Measurements from ENCODE around the gene EZH2.

EZH2 gene

GRCh38 chr7:148825338-148825737 lies 58.8 kb downstream of the EZH2 start:
- no CpG with 5 or more reads among the region's 5 CpGs for WGBS (ENCODE audit: extremely low coverage, insufficient coverage, insufficient read length)
- Histone ChIP-seq H3K4ac (ENCODE audit: low read depth, low read length) (no peak overlapping the region), H3K9ac (ENCODE audit: low read length) (no peak overlapping the region), H2BK12ac (ENCODE audit: low read length) (no peak overlapping the region), H3K4me3 (ENCODE audit: low read depth, low read length) (no peak overlapping the region), H4K8ac (ENCODE audit: low read depth, low read length) (no peak overlapping the region), H3K79me2 (ENCODE audit: control insufficient read depth, insufficient read depth, low read length, poor library complexity) (no peaks in the 10 kb centered on the region), H3K27ac (ENCODE audit: low read depth, low read length) (no peak overlapping the region), H4K12ac (ENCODE audit: low read depth, low read length) (no peak overlapping the region), H3K79me1 (ENCODE audit: low read length) (no peaks in the 10 kb centered on the region), H3K9me3 (ENCODE audit: insufficient read depth, low read depth, low read length) (no peaks in the 10 kb centered on the region), H3K14ac (ENCODE audit: low read length) (no peak overlapping the region), H2AFZ (ENCODE audit: insufficient read depth, low read length, poor library complexity) (no peak overlapping the region), H3K23ac (ENCODE audit: low read length) (no peak overlapping the region), H2AK5ac (ENCODE audit: low read length) (no peak overlapping the region), H3K18ac (ENCODE audit: low read length) (no peak overlapping the region), H3K4me2 (ENCODE audit: low read length) (no peak overlapping the region), H2BK5ac (ENCODE audit: low read depth, low read length, poor library complexity) (no peak overlapping the region), H3K36me3 (ENCODE audit: control insufficient read depth in 1 of 2, insufficient read depth in 2 of 2, low read length in 2 of 2) (peaks cover 4 to 6% of the 10 kb centered on the region in 2 experiments), H4K91ac (ENCODE audit: low read depth, low read length) (no peak overlapping the region), H3K4me1 (ENCODE audit: control insufficient read depth in 1 of 2, insufficient read depth in 2 of 2, low read length in 2 of 2) (no peaks in the 10 kb centered on the region), H2BK120ac (ENCODE audit: insufficient read depth, low read length, poor library complexity) (no peak overlapping the region), H3K27me3 (ENCODE audit: insufficient read depth, low read length) (no peaks in the 10 kb centered on the region)
- no peak for DNase-seq

DNA sequence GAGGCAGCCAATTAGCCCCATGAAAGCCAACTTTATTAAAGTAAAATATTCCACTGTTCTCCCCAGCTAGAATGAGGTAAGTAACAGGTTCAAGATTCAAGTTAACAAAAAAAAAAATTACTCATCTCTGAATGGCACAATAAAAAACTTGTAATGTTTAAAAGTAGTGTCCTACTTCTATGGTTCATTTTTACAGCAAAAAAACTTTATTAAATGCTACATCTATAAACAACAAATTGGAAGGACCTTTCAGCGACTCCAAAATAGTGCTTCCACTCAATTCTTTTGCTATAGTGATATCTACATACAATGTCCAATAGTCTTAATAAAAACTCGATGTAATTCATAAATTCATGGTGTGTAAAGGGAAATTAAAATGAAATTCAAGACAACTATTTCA lies 59.2 kb downstream of the EZH2 start:
- Histone ChIP-seq H2BK12ac (ENCODE audit: low read length) (no peak overlapping the region), H4K91ac (ENCODE audit: low read depth, low read length) (no peak overlapping the region), H4K8ac (ENCODE audit: low read depth, low read length) (no peak overlapping the region), H3K27ac (ENCODE audit: low read depth, low read length) (no peak overlapping the region), H3K9ac (ENCODE audit: low read length) (no peak overlapping the region), H2BK5ac (ENCODE audit: low read depth, low read length, poor library complexity) (no peak overlapping the region), H3K36me3 (ENCODE audit: control insufficient read depth in 1 of 2, insufficient read depth in 2 of 2, low read length in 2 of 2) (peaks cover 3 to 4% of the 10 kb centered on the region in 2 experiments), H2AFZ (ENCODE audit: insufficient read depth, low read length, poor library complexity) (no peak overlapping the region), H2BK120ac (ENCODE audit: insufficient read depth, low read length, poor library complexity) (no peak overlapping the region), H3K23ac (ENCODE audit: low read length) (no peak overlapping the region), H3K79me2 (ENCODE audit: control insufficient read depth, insufficient read depth, low read length, poor library complexity) (no peaks in the 10 kb centered on the region), H3K4me1 (ENCODE audit: control insufficient read depth in 1 of 2, insufficient read depth in 2 of 2, low read length in 2 of 2) (no peaks in the 10 kb centered on the region), H3K14ac (ENCODE audit: low read length) (no peak overlapping the region), H2AK5ac (ENCODE audit: low read length) (no peak overlapping the region), H3K4ac (ENCODE audit: low read depth, low read length) (no peak overlapping the region), H3K18ac (ENCODE audit: low read length) (no peak overlapping the region), H3K9me3 (ENCODE audit: insufficient read depth, low read depth, low read length) (no peaks in the 10 kb centered on the region), H3K4me2 (ENCODE audit: low read length) (no peak overlapping the region), H4K12ac (ENCODE audit: low read depth, low read length) (no peak overlapping the region), H3K79me1 (ENCODE audit: low read length) (no peaks in the 10 kb centered on the region), H3K4me3 (ENCODE audit: low read depth, low read length) (no peak overlapping the region), H3K27me3 (ENCODE audit: insufficient read depth, low read length) (no peaks in the 10 kb centered on the region)
- no CpG with 5 or more reads among the region's 2 CpGs for whole genome bisulfite sequencing (ENCODE audit: extremely low coverage, insufficient coverage, insufficient read length)
- no peak for DNase-seq

DNA sequence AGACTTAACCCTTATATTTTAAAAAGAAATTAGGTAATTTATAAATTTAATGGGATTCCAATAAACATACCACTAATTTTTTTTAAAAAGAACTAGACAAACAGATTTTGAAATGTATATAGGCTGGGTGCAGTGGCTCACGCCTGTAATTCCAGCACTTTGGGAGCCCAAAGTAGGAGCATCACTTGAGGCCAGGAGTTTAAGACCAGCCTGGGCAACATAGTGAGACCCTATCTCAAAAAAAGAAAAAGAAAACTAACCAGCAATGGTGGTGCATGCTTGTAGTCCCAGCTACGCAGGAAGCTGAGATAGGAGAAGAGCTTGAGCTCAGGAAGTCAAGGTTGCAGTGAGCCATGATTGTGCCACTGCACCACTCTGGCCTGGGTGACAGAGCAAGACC lies 62.7 kb downstream of the EZH2 start:
- Histone ChIP-seq H2AFZ (ENCODE audit: insufficient read depth, low read length, poor library complexity) (no peak overlapping the region), H3K36me3 (ENCODE audit: control insufficient read depth in 1 of 2, insufficient read depth in 2 of 2, low read length in 2 of 2) (peaks cover 4 to 12% of the 10 kb centered on the region in 2 experiments), H3K79me2 (ENCODE audit: control insufficient read depth, insufficient read depth, low read length, poor library complexity) (no peaks in the 10 kb centered on the region), H3K9me3 (ENCODE audit: insufficient read depth, low read depth, low read length) (no peaks in the 10 kb centered on the region), H2BK12ac (ENCODE audit: low read length) (peak overlapping the region; percentile 92), H4K8ac (ENCODE audit: low read depth, low read length) (no peak overlapping the region), H3K4me1 (ENCODE audit: control insufficient read depth in 1 of 2, insufficient read depth in 2 of 2, low read length in 2 of 2) (no peaks in the 10 kb centered on the region), H3K9ac (ENCODE audit: low read length) (no peak overlapping the region), H3K4ac (ENCODE audit: low read depth, low read length) (no peak overlapping the region), H3K79me1 (ENCODE audit: low read length) (no peaks in the 10 kb centered on the region), H2BK5ac (ENCODE audit: low read depth, low read length, poor library complexity) (peak overlapping the region; percentile 68), H2AK5ac (ENCODE audit: low read length) (no peak overlapping the region), H4K91ac (ENCODE audit: low read depth, low read length) (no peak overlapping the region), H3K27ac (ENCODE audit: low read depth, low read length) (no peak overlapping the region), H4K12ac (ENCODE audit: low read depth, low read length) (no peak overlapping the region), H3K14ac (ENCODE audit: low read length) (no peak overlapping the region), H3K18ac (ENCODE audit: low read length) (no peak overlapping the region), H2BK120ac (ENCODE audit: insufficient read depth, low read length, poor library complexity) (no peak overlapping the region), H3K4me3 (ENCODE audit: low read depth, low read length) (no peak overlapping the region), H3K27me3 (ENCODE audit: insufficient read depth, low read length) (no peaks in the 10 kb centered on the region), H3K4me2 (ENCODE audit: low read length) (no peak overlapping the region), H3K23ac (ENCODE audit: low read length) (no peak overlapping the region)
- peak in 1 of 2 donors; percentile 12 for DNase-seq
- no CpG with 5 or more reads among the region's 2 CpGs for WGBS (ENCODE audit: extremely low coverage, insufficient coverage, insufficient read length)

DNA sequence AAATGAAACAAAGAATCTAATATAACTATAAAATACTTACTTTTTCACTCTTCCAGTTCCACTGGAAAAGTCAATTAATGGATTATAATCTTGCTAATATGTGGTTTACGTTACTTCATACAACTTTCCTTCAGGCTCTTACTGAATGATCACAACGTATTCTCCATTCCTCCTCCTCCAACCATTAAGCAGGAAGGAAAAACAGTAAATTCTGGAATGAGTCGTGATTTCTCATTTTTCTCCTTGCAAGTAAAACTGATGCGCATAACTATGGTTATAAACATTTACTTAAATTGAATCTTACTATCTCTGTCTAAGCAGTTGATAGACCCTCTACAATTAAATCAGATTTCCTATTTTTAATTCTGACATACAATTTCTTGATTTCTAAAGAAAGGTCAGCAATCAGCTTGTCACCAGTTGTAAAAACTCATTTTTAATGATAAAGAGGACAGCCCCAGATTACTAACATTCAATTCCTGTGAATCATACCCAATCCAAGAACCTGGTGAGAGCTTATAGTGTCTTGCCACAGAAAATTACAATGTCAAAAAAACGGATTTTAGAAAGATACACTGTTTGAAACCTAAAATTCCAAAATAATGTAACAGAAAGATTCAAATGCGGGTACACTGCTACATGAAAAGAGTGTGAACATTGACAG lies 64.3 kb downstream of the EZH2 start:
- no peaks in the 10 kb centered on the region for H3K27me3 ChIP-seq (ENCODE audit: insufficient read depth, low read length)
- H3K9ac ChIP-seq (ENCODE audit: low read length): no peak overlapping the region
- H3K23ac ChIP-seq (ENCODE audit: low read length): no peak overlapping the region
- H3K9me3 ChIP-seq (ENCODE audit: insufficient read depth, low read depth, low read length): no peaks in the 10 kb centered on the region
- no peak overlapping the region for H4K91ac ChIP-seq (ENCODE audit: low read depth, low read length)
- H3K4me1 ChIP-seq (ENCODE audit: control insufficient read depth in 1 of 2, insufficient read depth in 2 of 2, low read length in 2 of 2): no peaks in the 10 kb centered on the region
- H3K79me1 ChIP-seq (ENCODE audit: low read length): no peaks in the 10 kb centered on the region
- H3K36me3 ChIP-seq (ENCODE audit: control insufficient read depth in 1 of 2, insufficient read depth in 2 of 2, low read length in 2 of 2): peaks cover 5 to 18% of the 10 kb centered on the region in 2 experiments
- no peak overlapping the region for H3K18ac ChIP-seq (ENCODE audit: low read length)
- WGBS (ENCODE audit: extremely low coverage, insufficient coverage, insufficient read length): no CpG with 5 or more reads among the region's 6 CpGs
- no peak overlapping the region for H2BK12ac ChIP-seq (ENCODE audit: low read length)
- H3K79me2 ChIP-seq (ENCODE audit: control insufficient read depth, insufficient read depth, low read length, poor library complexity): no peaks in the 10 kb centered on the region
- no peak overlapping the region for H4K8ac ChIP-seq (ENCODE audit: low read depth, low read length)
- H3K4me3 ChIP-seq (ENCODE audit: low read depth, low read length): no peak overlapping the region
- no peak overlapping the region for H3K14ac ChIP-seq (ENCODE audit: low read length)
- no peak overlapping the region for H2AFZ ChIP-seq (ENCODE audit: insufficient read depth, low read length, poor library complexity)
- no peak overlapping the region for H3K27ac ChIP-seq (ENCODE audit: low read depth, low read length)
- no peak overlapping the region for H2AK5ac ChIP-seq (ENCODE audit: low read length)
- peak in 1 of 2 donors; percentile 23 for DNase-seq
- H2BK5ac ChIP-seq (ENCODE audit: low read depth, low read length, poor library complexity): no peak overlapping the region
- H3K4ac ChIP-seq (ENCODE audit: low read depth, low read length): no peak overlapping the region
- H4K12ac ChIP-seq (ENCODE audit: low read depth, low read length): no peak overlapping the region
- no peak overlapping the region for H2BK120ac ChIP-seq (ENCODE audit: insufficient read depth, low read length, poor library complexity)
- H3K4me2 ChIP-seq (ENCODE audit: low read length): no peak overlapping the region
